NOMO-1 treated with dmso at 0.1 percent for 144 hours (cell line): ENCODE data around the gene SLC25A22.

ENCODE experiments used
- DNase-seq: peaks from one replicate; lab custom pipeline; 2025; ENCODE audit not compliant: unreplicated experiment; lab: John Stamatoyannopoulos, UW

Gene SLC25A22

DNA sequence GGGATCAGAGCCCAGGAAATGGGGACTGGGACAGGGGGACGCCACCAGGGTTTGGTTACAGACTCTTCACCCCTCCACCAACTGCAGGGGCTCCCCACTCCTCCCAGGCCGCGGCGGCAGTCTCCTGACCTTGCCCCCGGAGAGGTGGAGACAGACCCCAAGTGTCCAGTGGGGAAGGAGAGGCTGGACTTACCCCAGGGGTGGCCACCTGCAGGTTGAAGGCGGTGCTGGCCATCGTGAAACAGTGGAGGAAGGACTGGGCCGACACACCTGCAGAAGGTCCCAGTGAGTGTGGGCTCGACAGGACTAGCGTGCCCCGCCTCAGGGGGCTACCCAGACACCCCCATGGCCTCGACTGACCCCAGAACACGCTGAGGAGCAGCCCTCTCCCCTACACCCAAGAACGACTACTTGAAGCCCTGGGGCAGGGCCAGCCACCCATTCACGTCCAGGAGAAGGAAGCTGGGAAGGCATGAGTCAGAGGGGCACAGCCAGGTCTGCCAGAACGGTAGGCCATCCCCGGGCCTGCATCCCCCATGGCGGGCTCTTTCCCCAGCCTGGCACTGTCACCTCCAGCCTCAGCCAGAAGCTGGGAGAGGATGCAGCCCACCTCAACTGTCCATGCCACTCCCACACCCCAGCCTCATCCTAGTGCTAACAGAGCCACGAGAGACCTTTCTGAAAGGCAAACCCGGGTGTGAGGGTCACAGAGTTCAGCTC, 23.0 kb downstream of the SLC25A22 start:
- DNase-seq: no peak

DNA sequence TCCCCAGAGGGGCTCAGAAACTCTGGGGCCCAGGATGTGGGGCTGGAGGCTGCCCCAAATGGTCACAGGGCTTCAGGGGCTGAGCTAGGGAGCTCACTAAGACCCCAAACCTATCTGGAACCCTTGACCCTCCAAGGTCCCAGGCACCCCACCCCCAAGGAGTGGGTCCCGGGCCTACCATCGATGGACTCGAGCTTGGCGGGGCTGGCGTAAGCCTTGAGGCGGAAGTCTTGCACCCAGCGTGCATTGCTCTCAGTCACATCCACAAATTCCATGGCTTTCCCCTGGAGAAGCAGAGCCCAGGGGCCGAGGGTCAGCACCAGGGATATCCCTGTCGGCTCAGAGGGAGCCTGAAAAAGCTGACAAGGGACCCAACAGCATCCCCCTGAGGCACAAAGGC, 24.3 kb downstream of the SLC25A22 start:
- no peak for DNase-seq

DNA sequence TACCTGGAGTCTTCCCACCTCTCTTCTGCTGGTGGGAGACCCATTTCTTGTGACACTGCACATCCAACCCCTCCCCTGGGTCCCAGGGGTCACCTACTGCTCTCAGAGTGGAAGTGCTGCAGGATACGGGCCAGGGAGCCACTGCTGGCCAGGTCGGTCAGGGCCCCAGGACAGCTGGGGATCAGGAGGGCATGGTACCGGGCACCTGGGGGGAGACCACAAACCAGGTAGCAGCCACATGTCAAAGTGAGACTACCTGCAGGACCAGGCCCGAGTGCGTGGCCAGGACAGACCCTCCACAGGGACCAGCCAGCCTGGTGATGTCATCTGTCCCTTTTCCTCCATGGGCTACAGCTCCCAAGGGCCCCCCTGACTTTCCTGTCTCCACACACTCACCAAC, 24.7 kb downstream of the SLC25A22 start:
- DNase-seq: no peak

DNA sequence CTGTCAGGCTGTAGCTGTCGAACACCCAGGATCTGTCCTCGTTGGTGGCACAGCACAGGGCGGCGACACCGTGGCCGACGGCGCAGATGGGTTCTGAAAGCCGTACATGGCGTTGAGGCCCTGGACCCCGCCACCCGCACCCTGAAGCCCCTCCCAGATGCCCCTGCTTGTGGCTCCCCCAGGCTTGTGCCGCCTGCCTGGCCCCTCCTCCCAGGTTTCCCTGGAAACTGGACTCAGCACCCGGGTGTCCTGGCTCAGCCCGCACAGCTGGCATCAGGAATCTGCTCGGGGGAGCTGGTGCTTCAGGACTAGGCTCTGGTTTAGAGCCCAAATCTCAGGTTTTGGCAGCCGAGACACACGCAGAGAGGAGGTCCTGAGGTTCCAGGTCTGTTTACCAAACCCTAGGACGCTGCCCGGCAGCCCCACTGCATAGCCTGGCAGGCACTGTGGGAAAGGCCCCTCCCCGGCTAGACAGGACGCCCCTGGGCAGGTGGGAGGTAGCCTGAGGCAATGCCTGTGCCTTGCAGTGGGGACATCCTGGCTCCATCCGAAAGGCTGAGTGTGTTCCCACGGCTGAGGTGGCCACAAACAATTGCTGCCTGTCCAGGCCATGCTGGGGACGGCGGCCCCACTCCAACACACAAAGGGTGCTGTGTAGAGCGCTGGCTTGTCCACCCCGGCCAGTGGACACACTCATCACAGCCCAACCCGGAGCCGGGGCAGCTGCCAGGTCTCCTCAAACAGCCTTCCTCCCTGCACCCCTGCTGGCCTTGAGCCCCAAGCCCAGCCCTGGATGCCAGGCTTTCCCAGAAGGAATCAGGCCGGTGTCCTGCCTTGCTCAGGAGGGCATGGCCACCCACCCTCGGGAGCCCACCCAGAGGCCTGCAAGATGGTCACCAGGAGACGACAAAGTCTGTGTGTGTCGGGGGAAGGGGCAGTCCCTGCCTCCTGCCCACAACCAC, 25.4 kb downstream of the SLC25A22 start:
- DNase-seq: no peak

DNA sequence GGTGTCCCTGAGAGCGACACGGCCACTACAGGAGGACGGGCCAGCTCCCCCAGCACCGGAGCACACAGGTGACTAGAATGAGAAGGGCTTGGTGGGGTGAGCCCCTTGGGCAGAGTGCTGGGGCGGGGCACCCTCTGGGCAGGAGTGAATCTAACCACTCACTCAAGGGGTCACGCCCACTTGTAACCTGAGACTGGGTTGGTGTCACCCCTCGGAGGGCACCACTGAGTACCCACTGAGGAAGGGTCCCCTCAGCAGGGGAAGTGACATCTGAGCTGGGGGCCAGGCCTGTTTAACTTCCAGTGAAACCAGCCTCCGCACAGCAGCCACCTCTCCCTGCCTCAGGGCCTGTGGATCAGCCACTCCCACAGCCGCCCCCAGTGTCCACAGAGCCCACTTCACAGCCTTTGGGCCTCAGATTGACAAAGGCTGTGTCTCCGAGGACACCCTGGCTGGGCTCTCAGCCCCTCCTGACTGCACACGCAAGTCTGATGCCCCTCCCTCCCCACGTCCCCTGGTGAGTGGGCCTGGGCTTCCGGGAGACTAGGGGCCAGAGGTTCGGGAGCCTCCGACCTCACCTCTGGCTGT, 26.4 kb downstream of the SLC25A22 start:
- DNase-seq: no peak

DNA sequence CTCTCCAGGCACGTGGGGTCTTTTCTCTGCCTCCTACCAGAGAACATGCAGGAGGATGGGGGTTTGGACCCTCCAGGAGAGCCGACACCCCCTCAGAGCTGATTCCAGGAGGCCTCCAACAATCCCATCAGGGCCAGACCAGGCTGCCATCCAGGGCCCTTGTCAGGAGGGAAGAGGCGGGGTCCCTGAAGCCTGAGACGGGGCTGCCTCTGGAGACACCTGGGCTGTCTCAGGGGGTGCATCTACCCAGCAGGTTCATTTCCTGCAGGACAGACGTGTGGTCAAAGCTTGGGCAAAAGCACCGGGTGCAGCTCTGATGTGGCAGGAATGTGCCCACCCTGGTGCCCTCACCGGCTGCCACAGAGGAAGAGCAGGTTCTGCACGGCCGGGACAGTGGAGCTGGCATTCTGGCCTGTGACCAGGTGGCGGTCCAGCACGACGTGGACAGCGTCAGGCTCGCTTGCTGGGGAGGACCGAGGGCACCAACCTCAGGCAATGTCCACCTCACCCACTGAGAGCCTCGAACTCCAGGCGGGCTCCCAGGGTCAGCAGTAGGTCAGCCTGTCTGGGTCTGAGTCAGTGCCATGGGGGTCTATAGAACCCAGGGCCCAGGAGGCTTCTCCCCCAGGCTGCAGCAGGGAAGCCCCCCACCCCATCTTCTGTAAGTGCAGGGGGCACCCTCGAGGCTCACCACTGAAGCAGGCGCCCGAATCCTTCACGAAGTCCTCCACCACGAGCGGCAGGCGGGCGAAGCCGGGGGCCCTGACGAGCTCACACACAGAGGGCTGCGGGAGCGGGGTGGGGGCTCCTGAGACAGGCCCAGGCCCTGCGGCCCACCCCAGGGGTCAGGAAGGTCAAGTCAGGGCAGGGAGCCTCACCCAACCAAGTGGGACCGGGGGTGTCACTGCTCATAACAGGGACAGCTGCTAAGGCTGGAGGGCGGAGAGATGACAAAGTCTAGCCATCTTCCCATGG, 27.2 kb downstream of the SLC25A22 start:
- DNase-seq: no peak

DNA sequence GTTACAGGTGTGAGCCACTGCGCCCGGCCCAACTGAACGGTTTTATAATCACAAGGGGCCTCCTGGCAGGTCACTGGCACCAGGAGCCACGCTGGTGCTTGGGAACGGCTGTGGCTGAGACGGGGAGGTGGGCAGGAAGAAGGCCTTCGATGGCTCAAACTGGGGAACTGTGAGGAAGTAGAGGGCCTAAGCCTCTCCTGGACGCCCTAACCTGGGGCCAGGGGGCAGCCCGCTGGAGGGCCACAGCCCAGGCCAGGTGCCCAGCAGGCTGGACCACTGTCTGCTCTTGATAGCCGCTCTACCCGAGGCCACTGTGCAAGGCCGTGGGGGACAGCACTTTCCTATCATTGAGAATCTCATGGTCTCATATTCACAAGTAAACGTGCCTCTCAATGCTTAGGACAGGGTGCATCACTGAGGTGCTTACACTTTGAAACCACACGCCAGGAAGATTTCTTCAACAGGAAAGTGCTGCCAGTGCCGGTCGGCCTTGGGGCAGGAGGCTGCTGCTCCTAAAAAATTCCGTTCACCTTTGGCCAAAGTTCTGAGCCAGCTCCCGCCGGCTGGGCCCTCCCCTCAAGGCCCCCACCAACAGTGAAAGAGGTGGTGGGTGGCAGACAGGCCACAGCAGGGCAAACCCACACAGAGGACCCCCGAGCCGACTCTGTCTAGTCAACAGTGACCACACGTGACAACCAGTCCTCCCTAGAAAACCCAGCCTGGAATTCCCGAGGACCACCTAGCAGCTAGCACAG, 28.0 kb downstream of the SLC25A22 start:
- no peak for DNase-seq

DNA sequence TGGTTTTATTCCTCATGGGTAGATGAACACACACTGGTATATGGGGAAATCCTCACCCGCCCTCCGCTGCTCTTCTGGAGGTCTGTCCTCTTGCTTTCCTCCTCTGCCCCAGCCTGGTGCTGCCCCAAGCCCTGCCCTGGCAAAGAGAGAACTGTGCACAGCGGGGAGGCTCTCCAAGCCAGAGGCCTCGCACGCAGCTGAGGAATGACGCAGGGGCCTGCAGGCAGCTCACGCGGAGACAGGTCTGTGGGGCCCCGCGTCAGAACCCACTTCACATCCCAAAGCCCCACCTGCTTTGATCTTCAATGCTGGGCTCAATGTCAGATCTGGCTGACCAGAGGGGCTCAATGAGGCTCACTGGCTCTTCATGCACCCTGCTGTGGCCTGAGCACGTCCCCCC, 30.8 kb downstream of the SLC25A22 start:
- DNase-seq: no peak

DNA sequence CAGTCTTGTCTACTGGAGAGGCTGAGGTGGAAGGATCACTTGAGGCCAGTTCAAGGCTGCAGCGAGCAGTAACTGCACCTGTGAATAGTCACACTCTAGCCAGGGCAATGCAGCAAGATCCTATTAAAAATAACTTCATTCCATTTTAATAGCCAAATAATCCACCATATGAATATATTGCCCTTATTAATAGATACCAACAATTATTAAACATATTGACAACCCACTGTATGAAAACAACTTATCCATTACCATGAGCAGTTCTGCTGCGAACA, 31.2 kb downstream of the SLC25A22 start:
- no peak for DNase-seq

DNA sequence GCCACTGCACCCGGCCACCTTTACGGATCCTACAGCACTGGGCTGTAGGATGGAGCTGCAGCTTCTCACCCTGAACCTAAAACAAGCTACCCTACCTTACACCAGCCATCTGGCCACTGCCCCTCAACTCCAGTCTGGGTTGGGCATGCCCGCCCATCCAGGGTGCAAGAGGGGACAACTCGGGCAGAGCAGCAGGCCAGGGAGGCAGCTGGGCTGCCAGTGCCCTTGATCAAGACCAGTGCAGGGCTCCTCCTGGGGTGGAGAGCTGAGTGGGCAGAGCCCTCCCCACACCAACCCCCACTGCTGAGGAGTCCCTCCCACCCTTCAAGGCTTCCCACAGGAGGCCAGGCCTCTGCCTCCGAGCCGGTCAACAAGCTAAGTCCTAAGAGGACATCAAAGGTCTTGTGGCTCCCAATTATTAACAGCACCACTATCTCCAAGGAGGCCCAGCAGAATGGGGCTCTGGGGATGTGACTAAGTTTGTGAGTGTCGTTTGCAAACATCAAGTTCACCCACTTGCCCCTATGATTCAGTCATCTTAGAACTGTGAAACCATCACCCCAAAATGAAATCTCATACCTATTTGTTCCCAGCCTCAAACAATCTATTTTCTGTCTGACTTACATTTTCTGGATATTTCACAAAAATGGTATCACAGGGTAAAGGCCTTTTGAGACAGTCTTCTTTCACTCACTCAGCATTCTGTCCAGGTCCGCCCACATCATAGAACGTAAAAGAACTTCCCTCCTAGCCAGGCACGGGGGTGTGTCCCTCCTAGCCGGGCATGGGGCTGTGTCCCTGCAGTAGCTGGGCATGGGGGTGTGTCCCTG, 31.8 kb downstream of the SLC25A22 start:
- no peak for DNase-seq

DNA sequence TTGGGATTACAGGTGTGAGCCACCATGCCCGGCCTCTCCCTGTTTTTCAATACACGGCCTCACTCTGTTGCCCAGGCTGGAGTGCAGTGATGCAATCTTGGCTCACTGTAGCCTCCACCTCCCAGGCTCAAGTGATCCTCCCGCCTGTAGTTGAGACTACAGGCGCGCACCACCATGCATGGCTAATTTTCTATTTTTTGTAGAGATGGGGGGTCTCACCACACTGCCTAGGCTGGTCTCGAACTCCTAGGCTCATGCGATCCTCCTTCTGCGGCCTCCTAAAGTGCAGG, 32.3 kb downstream of the SLC25A22 start:
- DNase-seq: no peak

DNA sequence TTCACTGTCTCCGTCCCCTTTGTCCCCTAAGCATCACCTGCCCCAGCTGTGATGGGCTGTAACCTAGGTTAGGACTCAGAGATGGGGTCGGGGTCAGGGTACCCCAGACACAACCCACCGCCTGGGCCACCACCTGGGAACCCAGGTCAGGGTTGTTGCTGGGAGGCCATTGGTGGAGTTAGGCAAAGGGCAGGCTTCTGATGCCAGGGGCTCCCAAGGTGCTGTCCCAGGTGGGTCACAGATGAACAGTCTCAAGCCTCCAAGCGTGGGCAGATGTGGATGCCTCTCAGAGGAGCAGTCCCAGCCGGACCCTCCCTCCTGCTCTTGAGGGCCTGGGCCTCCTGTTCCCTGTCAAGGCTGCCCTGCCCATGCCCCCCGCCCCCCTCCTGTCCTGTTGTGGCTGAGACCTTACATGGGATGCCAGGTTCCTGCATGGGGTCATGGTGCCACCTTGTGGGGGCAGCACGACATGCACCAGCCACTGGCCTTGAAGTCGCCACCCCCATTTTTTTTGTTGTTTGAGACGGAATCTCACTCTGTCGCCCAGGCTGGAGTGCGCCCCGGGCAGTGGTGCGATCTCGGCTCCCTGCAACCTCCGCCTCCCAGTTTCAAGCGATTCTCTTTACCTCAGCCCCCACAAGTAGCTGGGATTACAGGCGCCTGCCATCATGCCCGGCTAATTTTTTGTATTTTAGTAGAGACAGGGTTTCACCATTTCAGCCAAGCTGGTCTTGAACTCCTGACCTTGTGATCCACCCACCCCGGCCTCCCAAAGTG, 32.9 kb downstream of the SLC25A22 start:
- DNase-seq: peak; percentile 45

DNA sequence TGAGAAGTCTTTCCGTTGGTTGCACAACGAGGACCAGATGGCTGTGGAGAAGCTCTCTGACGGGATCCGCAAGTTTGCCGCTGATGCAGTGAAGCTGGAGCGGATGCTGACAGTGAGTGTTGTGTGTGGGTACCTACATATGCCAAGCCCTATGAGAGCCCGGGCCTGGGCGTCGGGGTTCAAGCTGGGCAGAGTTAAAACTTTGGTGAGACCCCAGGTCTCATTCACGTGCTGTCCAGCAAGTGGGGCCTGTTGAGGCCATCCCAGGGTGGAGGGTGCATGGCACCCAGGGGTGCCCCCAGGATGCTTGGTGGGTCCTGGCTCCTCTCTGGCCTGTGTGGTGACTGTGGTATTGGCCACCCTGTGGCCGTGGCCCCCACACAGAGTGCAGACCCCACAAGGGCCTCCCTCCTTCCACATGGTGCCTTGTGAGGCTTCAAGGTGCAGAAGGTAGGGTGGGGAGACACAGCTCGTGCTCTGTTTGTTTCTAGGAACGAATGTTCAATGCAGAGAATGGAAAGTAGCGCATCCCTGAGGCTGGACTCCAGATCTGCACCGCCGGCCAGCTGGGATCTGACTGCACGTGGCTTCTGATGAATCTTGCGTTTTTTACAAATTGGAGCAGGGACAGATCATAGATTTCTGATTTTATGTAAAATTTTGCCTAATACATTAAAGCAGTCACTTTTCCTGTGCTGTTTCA, 33.6 kb downstream of the SLC25A22 start:
- no peak for DNase-seq

DNA sequence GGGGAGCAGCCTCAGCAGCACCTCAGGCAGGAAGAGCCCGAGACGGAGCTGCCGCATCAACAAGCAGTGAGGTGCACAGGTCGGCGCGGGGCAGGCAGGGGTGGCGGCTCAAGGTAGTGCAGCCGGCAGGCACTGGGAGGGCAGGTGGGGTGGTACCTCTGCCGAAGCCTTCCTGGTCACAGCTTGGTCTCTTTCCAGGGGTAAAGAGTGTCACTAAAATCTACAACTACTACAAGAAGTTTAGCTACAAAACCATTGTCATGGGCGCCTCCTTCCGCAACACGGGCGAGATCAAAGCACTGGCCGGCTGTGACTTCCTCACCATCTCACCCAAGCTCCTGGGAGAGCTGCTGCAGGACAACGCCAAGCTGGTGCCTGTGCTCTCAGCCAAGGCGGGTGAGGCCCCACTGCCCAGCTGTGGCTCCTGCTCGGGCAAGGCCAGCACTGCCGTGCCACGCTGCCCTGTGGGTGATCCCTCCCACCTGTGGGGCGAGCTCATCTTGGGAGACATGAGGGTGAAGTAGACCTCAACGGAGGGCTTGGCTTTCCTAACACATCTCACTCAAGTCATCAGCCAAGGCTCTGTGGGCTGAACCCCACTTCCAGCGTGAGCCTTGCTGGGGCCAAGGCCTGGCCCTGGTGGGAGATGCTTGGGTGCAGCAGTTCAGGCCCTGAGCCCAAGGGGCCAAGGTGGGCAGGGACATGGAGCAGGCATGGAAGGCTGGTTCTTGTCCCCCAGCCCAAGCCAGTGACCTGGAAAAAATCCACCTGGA, 34.3 kb downstream of the SLC25A22 start:
- DNase-seq: no peak

DNA sequence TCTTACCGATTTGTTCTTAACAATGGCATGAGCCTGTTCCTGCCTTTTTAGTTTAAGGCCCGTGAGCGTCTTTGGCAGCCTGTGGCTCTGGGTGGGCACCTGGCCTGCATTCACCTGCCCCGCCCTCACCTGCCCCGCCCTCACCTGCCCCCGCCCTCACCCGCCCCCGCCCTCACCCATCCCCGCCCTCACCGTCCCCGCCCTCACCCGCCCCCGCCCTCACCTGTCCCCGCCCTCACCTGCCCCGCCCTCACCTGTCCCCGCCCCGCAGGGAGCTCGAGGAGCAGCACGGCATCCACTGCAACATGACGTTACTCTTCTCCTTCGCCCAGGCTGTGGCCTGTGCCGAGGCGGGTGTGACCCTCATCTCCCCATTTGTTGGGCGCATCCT, 35.0 kb downstream of the SLC25A22 start:
- no peak for DNase-seq

DNA sequence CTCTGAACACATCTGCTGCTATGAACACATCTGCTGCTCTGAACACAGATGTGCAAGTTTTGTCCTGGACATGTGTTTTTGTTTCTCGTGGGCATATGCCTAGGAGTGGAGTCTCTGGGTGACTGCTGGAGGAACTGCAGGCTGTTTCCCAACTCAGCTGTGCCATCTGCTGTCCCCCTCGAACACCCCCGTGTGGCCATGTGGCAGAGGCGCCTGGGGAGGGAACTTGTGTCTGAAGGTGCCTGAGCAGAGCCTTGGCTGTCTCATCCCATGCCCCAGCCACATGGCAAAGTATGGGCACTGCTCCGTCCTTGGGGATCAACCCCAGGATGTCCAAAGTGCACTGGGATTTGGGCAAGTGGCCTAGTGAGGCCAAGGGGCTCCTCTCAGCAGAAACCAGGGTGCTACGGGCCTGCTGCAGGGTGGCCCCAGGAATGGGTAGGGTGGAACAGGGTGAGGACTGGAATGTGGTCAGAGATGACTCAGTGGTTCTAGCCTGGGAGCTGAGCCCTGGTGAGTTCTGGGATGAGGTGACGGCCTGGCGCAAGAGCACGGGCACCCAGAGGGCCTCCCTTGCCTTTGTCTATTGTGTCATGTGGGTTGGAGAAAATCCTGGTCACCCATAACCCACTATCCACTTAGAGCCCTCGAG, 35.5 kb downstream of the SLC25A22 start:
- peak; percentile 16 for DNase-seq

DNA sequence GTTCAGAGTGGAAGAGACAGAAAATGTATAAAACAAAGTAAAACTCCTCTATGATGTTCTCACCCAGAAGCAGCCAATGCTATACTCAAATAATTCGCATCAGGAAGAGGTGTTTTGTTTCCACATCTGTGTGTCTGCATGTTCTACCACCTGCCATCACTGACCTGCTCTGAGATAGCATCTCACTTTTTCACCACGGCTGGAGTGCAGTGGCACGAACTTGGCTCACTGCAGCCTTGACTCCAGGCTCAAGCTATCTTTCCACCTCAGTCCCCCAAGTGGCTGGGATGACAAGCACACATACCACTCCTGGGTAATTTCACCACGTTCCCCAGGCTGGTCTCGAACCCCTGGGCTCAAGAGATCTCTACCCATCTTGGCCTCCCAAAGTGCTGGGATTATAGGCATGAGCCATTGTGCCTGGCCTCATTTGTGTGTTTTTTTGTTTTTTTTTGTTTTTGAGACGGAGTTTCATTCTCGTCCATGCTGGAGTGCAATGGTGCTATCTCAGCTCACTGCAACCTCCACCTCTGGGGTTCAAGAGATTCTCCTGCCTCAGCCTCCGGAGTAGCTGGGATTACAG, 36.5 kb downstream of the SLC25A22 start:
- DNase-seq: no peak
